T-helper 22 cell (primary cell): ENCODE data around the gene IRAK1.

Experiments used
- DNase-seq: peaks from one replicate; pipeline ENCODE4 v3.0.0-alpha.2; 2020; ENCODE audit warnings: low read depth

The IRAK1 gene

GRCh38 chrX:153970357-153971123 lies 49.2 kb downstream of the IRAK1 start:
- peak; percentile 34 for DNase-seq

GRCh38 chrX:153969904-153970356 lies 49.8 kb downstream of the IRAK1 start:
- no peak for DNase-seq

- DNase-seq = no peak
These were observed 50.4 kb downstream of the IRAK1 start for GRCh38 chrX:153969125-153969903.

GRCh38 chrX:153968754-153969124 lies 51.0 kb downstream of the IRAK1 start:
- no peak for DNase-seq

GRCh38 chrX:153968255-153968654 lies 51.4 kb downstream of the IRAK1 start:
- no peak for DNase-seq

- no peak for DNase-seq
These were observed 52.0 kb downstream of the IRAK1 start for GRCh38 chrX:153967536-153968224.

GRCh38 chrX:153966841-153967535 lies 52.7 kb downstream of the IRAK1 start:
- DNase-seq = no peak

GRCh38 chrX:153966283-153966688 lies 53.4 kb downstream of the IRAK1 start:
- no peak for DNase-seq

GRCh38 chrX:153965406-153965805 lies 54.3 kb downstream of the IRAK1 start:
- no peak for DNase-seq

GRCh38 chrX:153964105-153964504 lies 55.6 kb downstream of the IRAK1 start:
- DNase-seq = no peak

GRCh38 chrX:153963546-153963945 lies 56.2 kb downstream of the IRAK1 start:
- DNase-seq = no peak

- DNase-seq = no peak
These were observed 58.4 kb downstream of the IRAK1 start for GRCh38 chrX:153961292-153961691.

- DNase-seq = no peak
These were observed 58.9 kb downstream of the IRAK1 start for GRCh38 chrX:153960786-153961185.
